Esophagus squamous epithelium (tissue), 4 donors: ENCODE results near the gene SMIM38.

Source experiments
- POLR2A ChIP-seq, 4 donors: fragments of 450-650 bp; IDR thresholded peaks; one replicate each; pipeline ENCODE4 v1.6.1; 2017; ENCODE audit warnings: antibody characterized with exemption in 4 of 4, mild to moderate bottlenecking in 4 of 4, moderate library complexity in 3 of 4
- TF ChIP-seq, protein P1 (sequence below), 6 experiments: fragments of 450-650 bp in 4 of 6; fragments of 200-600 bp in 2 of 6; sonication (generic) in 2 of 6; IDR thresholded peaks; one replicate each; pipeline ENCODE4 v1.5.1; 2016 to 2019; ENCODE audit warnings: antibody characterized with exemption in 6 of 6, mild to moderate bottlenecking in 4 of 6, moderate library complexity in 4 of 6

DNA sequence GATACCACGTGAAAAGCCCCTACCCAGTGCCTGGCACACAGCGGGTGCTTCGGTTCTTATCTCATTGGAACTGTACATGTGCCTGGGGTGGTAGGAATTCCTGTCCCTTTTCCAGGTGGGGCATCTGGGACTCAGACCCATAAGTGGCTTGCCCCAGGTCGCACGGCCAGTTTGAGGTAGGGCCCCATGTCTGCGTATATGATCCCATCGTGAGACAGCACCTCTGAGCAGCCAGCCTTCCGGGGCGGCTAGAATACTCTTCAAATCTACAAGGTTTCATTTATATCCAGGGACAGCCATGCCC, 33.5 kb upstream of the SMIM38 start:
- TF ChIP-seq, protein P1, sequence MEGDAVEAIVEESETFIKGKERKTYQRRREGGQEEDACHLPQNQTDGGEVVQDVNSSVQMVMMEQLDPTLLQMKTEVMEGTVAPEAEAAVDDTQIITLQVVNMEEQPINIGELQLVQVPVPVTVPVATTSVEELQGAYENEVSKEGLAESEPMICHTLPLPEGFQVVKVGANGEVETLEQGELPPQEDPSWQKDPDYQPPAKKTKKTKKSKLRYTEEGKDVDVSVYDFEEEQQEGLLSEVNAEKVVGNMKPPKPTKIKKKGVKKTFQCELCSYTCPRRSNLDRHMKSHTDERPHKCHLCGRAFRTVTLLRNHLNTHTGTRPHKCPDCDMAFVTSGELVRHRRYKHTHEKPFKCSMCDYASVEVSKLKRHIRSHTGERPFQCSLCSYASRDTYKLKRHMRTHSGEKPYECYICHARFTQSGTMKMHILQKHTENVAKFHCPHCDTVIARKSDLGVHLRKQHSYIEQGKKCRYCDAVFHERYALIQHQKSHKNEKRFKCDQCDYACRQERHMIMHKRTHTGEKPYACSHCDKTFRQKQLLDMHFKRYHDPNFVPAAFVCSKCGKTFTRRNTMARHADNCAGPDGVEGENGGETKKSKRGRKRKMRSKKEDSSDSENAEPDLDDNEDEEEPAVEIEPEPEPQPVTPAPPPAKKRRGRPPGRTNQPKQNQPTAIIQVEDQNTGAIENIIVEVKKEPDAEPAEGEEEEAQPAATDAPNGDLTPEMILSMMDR (IDR thresholded peaks at IDR 0.05), result no peak
- no peak for TF ChIP-seq POLR2A (IDR thresholded peaks at IDR 0.05)
